NK-92 treated with Interleukin-12 subunit alpha and Interleukin-12 subunit beta, amount 100 ng/mL, for 24 hours (cell line): ENCODE data around the gene PTPN6.

Source experiments
- DNase-seq: peaks from one replicate; lab custom pipeline; 2025; lab: John Stamatoyannopoulos, UW

The PTPN6 gene

DNA sequence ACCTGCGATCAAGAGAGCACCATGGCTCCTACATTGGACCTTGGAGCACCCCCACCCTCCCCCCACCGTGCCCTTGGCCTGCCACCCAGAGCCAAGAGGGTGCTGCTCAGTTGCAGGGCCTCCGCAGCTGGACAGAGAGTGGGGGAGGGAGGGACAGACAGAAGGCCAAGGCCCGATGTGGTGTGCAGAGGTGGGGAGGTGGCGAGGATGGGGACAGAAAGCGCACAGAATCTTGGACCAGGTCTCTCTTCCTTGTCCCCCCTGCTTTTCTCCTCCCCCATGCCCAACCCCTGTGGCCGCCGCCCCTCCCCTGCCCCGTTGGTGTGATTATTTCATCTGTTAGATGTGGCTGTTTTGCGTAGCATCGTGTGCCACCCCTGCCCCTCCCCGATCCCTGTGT, 9.4 kb upstream of the PTPN6 start:
- DNase-seq, result no peak

DNA sequence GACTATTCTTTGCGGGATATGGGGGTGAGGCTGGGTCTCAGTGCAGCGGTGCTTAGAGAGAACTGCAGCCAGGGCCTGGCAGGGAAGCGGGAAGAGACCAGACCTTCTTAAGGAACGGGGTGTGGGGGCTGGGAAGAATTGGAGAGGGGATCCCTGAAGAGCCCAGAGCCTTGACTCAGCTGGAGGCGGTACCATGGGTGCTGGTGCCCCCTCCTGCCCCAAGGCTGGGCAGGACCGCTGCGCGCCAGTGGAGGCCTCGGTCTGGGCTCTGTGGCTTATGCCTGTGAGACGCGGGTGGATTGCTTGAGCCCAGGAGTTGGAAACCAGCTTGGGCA, 8.9 kb upstream of the PTPN6 start:
- no peak for DNase-seq

DNA sequence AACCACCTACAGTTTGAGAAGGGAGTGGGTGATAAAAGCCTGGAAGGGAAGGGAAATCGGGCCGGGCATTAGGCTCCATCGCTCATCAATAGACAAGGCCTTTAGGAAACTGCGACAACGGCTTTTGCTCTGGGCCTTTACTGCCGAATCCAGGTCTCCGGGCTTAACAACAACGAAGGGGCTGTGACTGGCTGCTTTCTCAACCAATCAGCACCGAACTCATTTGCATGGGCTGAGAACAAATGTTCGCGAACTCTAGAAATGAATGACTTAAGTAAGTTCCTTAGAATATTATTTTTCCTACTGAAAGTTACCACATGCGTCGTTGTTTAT, 7.8 kb upstream of the PTPN6 start:
- no peak for DNase-seq

DNA sequence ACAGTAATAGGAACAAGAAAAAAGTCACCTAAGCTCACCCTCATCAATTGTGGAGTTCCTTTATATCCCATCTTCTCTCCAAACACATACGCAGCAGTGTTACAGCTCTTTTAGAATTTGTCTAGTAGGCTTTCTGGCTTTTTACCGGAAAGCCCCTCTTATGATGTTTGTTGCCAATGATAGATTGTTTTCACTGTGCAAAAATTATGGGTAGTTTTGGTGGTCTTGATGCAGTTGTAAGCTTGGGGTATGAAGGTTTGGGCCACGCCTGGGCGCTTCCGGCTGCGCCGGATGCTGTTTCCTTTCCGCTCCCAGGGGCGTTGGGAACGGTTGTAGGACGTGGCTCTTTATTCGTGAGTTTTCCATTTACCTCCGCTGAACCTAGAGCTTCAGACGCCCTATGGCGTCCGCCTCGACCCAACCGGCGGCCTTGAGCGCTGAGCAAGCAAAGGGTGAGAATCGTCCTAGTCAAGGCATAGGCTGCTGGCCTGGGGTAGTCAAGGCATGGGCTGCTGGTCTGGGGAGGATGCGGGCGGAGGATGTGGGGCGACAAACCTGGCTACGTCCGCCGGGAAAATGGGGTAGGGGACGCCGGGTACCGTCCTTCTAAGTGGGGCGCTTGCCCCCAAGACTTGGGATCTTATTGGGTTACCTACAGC, 7.3 kb upstream of the PTPN6 start, which contains the start of the genes C12orf57 and RNU7-1:
TSS of gene C12orf57 (plus strand) at position 301 of the 659 bp plus-strand sequence. CDS start at position 401, 100 bp downstream.
TSS of gene RNU7-1 (plus strand) at position 95 of the 659 bp plus-strand sequence.
- DNase-seq, result no peak

DNA sequence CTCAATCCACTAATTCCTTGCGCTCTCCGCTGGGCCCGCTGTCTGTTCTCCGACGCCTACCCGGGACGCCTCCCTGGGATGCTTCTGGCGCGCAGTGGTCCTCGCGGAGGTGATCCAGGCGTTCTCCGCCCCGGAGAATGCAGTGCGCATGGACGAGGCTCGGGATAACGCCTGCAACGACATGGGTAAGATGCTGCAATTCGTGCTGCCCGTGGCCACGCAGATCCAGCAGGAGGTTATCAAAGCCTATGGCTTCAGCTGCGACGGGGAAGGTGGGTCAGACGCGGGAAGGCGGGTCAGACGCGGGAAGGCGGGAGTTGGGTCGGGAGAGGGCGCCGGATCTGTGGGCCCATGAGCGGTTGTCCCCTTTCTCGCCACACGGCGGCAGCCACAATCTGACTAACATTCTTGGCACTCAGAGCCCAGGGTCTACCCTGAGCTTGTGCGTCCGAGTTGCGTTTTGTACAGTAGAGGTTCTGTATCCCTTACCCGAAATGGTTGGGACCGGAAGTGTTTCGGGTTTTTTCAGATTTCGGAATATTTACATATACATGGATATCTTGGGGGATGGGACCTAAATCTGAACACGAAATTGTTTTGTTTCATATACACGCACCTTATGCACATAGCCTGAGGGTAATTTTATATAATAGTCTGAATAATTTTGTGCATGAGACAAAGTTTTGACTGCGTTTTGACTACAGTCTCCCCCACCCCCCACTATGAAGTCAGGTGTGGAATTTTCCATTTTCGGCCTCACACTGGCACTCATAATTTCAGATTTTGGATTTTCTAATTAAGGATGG, 6.6 kb upstream of the PTPN6 start:
- peak; percentile 72 for DNase-seq

DNA sequence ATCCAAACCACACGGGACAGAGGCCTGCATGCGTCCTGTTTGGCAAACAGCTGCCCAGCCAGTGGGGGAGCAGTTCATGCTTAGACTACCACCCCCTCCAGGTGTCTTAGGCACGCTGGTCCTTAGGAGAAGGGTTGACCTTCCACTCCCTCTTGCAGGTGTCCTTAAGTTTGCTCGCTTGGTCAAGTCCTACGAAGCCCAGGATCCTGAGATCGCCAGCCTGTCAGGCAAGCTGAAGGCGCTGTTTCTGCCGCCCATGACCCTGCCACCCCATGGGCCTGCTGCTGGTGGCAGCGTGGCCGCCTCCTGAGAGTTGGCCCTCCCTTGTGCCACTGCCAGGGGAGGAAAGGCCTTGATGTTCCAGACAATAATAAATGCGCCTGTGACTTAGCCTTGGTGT, 5.5 kb upstream of the PTPN6 start:
- DNase-seq, result no peak

DNA sequence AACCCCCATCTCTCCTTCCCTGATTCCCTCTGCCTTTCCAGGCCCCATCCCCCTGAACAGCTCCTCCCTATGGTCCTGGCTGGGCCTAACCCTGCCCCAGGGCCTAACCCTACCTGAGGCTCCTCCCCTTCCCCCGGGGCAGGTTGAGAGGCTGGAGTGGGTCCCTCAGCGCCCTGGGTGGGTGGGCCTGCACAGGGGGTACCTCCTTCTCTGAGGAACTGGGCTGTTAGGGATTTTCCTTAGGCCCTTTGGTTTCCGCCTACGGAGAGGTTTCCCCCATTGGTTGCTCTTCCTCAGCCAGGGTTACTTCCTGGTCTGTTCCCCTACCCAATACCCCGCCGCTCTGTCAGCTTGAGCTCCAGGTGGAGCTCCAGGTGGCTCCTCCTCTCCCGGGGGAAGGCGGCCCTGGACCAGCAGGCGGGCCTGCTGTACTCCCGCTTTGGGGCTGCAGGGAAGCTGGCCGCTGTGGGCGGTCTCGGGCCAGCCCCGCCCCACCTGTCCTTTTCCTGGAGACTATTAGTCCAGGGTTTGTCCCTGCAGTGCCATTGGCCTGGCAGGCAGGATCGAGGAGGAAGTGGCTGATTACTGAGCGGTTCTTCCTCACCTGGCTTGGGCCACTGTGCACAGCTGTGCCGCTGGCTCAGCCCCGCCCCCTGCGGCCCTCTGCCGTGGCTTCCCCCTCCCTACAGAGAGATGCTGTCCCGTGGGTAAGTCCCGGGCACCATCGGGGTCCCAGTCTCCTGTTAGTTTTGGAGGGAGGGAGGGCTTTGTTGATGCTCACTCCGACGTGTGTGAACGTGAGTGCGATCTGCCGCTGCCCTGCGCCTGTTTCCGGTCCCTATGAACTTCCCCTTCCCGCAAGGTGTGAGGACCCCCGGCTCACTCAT, 4.9 kb upstream of the PTPN6 start:
- no peak for DNase-seq

DNA sequence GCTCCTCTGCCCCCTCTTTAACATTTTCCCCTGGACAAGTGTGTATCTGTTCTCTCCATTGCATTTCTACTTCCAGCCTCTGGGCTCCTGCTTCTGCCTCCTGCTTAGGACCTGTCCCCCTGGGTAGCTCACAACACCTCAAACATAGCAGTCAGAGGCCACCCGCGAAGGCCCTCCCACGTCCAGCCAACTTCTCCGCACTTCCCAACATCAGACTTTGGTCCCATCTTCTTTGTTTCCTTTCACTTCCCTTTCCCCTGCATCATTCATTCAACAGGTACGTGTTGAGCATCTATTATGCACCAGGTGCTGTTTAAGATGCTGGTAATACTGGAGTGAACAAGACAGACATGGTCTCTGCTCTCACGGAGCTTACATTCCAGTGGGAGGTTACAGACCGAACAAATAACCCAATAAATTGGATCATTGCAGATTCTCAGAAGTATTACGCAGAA, 4.2 kb upstream of the PTPN6 start:
- DNase-seq, result no peak

DNA sequence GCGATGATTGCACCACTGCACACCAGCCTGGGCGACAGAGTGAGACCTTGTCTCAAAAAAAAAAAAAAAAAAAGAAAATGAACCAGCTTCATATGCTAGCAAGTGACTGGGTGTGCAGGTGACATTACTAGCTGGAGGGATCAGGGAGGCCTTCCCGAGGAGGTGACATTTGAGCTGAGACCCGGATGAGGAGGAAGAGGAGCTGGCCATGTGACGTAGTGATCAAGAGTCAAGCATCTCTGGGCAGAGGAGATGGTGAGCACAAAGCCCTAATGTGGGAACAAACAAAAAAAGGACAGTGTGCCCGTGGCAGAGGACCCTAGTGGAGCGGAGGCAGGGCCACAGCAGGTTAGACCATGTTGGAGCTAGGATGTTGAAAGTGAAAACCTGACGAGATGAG, 3.5 kb upstream of the PTPN6 start:
- DNase-seq, result no peak

DNA sequence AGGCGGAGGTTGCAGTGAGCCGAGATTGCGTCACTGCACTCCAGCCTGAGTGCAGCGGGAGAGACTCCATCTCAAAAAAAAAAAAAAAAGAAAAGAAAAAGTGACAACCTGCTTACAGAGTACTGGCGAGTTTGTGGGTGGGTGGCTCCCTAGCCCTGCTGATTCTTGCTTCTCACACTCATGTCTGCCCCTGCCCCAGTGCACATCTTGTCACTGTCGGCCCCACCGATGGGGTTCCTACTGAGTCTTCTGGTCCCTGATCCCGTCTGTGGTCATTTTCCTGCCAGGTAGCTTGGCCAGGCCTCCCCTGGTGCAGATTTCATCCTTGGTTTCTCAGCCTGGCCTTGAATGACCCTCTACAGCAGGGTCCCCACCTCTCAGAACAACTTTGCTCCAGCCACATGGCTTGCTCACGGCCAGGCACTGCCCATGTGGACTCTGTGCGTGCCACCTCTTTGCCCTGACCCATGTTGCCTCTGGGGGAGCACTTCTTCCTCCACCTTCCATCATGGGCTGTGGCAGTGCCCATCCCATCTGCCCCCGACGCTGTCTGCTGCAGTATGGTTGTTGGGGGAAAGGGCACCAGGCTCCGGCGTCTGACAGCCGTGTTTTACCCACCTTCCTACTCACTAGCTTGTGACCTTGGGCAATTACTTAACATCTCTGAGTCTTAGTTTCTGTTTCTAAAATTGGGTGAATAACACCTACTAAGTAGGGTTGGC, 2.1 kb upstream of the PTPN6 start:
- no peak for DNase-seq

DNA sequence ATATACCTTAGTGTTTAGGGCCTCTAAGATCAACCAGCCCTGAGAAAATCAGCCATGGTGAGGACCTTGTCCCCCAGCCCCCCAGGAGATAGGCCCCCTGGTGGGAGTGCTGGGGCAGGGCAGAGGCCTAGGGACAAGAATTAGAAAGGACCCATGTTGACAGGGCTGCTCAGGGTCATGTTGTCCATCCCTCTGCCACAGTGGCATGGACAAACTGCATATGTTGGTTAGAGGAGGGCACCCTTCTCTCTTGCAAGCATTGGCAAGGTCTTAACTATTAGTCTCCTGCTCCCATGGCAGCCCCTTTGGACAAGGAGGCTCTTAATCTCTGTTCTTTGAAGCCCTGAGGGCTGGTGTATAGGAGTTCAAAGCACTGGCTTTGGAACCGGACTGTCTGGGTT, 755 bp upstream of the PTPN6 start:
- no peak for DNase-seq

DNA sequence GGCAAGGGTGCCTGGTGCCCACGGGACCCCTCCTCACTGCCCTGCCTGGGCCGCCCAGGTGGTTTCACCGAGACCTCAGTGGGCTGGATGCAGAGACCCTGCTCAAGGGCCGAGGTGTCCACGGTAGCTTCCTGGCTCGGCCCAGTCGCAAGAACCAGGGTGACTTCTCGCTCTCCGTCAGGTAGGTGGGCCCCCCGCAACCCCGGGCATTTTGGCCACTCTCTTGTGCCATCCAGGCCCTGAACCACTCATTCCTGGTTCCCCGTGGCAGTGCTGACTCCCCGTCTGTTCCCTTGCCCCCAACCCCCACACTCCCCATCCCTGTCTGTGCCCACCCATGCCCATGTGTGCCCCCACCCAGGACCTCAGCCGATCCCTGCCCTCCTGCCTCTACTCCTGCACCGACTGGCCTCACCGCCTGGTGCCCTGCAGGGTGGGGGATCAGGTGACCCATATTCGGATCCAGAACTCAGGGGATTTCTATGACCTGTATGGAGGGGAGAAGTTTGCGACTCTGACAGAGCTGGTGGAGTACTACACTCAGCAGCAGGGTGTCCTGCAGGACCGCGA, 480 bp downstream of the PTPN6 start:
- DNase-seq, result no peak

DNA sequence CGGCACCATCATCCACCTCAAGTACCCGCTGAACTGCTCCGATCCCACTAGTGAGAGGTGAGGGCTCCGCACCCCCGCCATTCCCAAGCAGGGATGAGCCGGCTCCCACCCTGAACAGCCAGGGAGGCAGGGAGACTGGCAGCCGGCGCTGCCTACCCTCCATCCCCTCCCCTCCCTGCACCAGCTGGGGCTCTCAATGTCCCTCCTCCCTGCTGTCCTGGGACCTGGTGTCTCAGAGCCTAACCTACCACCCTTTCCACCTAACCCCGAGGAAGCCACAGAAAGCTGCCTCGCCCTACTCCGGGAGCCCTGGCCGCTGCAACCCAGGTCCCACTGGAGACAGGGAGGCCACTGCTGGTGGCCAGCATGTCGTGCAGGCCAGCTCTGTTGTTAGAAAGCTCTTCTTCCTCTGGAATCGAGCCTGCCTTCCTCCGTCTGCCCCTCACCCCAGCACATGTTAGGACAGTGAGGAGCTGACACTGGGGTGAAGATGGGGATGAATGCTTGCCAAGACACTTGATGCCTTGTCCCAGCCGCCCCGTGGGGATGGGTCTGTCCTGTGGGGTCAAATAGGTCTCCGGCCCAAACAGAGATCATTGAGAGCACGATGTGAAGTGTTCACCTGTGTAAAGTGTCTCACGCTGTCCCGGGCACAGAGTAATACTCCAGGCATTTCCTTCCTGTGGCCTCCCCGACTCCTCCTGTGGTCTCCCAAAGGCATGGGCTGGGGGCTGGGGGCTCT, 1.1 kb downstream of the PTPN6 start:
- no peak for DNase-seq

DNA sequence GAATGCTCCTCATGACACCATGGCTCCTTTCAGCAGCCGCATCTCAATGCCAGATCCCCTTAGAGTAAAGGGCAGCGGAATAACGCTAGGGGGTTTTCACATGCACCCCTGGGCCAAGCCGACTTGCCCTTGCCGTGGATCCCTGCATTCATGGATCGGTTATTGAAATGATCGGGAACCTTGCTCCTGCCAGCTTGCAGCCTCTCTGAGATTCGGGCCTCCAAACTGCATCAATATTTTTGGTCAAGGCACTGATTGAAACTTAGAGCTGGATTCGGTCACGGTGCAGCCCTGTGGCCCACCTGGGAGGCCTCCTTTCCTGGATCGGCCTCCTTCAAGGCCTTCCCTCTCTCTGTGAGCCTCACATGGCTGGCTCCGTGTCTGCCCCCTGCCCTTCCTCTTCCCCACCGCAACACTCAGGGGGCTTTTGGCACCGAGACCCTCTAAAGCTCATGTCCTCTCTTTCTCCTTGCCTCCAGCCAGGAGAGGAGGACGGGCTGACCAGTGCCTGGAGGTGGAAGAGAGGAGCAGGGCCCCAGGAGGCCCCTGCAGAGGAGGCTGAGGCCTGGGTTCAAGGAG, 1.8 kb downstream of the PTPN6 start:
- DNase-seq, result no peak

DNA sequence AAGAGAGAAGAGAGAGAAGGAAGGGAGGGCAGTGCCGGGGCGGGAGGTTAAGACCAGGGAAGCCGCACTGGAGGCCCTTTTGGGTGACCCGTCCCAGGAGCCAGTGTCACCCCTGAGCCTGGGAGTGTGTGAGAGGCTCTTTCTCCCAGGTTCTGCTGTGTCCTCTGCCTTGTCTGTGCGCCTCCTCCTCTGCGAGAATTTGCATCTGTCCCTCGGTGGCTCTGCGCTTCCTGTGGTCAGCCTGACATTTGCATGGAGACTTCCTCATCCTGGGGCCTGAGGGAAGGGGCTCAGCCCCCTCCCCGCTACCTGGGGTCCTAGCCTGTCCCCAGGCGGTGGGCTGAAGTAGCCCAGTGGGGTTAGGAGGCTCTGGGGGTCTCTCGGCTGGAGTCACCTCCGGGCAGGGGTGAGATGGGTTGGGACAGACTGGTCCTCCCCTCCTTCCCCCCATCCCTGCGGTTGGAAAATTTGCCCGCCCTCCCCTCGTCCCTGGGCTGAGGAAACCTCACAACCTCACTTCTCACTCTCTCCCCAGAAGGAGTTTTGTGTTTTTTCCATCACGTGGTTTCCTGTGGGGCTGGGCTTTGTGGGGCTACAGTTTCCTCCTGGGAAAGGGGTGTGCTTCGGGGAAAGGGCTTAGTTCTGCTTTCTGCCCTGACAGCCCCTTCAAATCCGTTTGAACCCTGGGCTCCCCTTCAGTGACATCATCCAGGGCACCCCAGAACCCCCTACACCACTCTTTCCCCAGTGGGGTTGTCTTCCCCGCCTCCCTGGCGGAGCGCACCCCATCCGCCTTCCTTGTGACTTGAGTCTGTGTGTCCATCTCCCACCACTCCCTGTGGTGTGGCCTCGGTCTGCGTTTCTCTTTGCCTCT, 2.5 kb downstream of the PTPN6 start:
- DNase-seq, result peak; percentile 53

DNA sequence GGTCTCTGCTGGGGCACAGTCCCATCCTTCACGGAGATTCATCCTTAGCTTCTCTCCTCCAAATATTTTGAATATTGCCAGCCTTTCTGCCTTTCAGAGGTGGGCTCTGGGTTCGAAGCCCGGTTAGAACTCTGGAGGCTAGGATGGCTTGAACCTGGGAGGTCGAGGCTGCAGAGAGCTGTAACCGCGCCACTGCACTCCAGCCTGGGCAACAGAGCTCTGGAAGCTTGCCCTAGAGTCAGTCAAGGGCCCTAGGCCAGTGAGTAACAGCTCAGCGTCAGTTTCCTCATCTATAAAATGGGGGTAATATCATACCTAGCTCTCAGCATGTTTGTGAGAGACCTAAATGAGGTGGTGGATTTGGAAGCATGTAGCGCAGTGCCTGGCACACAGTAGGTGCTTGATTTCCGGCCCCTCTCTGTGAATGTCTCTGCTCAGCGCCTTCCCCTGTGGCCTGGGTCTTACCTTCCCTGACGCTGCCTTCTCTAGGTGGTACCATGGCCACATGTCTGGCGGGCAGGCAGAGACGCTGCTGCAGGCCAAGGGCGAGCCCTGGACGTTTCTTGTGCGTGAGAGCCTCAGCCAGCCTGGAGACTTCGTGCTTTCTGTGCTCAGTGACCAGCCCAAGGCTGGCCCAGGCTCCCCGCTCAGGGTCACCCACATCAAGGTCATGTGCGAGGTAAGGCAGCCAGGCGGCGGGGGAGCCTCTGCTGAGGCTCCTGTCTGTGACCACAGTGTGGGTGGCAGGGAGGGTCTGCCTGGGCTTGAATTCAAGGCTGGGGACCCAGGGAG, 3.4 kb downstream of the PTPN6 start:
- DNase-seq, result no peak

DNA sequence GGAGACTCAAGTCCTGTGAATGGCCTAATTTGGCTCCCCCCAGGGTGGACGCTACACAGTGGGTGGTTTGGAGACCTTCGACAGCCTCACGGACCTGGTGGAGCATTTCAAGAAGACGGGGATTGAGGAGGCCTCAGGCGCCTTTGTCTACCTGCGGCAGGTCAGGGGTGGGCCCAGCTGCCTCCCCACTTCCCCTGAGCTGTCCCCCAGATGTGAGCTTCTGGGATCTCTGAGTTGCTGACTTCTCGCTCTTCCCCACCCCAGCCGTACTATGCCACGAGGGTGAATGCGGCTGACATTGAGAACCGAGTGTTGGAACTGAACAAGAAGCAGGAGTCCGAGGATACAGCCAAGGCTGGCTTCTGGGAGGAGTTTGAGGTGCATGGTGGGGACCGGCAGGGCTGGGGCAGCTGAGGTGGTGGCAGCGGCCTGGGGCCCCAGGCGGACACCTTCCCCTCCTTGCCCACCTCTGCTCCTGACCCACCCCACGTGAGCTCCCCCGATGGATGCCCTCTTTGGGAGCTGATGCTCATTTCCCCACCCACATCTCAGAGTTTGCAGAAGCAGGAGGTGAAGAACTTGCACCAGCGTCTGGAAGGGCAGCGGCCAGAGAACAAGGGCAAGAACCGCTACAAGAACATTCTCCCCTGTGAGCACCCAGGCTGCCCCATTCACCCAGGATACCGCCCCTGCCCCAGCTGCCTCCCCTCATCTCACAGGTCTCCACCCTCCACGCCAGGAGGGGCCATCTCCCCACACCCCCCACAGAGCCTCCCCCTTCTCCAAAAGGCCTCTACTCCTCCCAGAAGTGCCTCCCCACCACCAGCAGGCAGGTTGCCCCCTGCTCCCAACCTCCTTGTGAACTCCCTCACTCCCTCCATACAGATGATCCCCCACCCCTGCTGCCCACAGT, 4.2 kb downstream of the PTPN6 start:
- no peak for DNase-seq
